OCI-LY7 (cell line): ENCODE results near the gene FNTB.

ENCODE experiments used
- EZH2phosphoT487 ChIP-seq: fragments of 200-600 bp; sonication (generic); IDR thresholded peaks from 2 replicates; pipeline ENCODE4 v1.6.1; 2018; ENCODE audit warnings: low read depth, borderline replicate concordance, mild to moderate bottlenecking, mixed run types, antibody characterized with exemption, low read length, moderate library complexity, mixed read lengths
- TF ChIP-seq, protein P1 (sequence below): fragments of 200-600 bp; sonication (generic); conservative IDR thresholded peaks from 2 replicates; pipeline ENCODE4 v1.5.1; 2014; ENCODE audit warnings: mild to moderate bottlenecking, antibody characterized with exemption, low read length, moderate library complexity, mixed read lengths

DNA sequence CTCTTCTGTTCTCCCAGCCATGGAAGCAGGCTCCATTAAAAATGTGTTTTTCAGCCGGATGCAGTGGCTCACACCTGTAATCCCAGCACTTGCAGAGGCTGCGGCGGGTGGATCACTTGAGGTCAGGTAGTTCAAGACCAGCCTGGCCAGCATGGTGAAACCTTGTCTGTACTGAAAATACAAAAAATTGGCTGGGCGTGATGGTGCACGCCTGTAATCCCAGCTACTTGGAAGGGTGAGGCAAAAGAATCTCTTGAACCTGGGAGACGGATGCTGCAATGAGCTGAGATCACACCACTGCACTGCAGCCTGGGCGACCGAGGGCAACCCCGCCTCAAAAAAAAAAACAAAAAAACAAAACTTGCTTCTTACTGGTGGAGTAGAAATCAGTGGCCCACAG, 39.8 kb downstream of the FNTB start:
- TF ChIP-seq, protein P1, sequence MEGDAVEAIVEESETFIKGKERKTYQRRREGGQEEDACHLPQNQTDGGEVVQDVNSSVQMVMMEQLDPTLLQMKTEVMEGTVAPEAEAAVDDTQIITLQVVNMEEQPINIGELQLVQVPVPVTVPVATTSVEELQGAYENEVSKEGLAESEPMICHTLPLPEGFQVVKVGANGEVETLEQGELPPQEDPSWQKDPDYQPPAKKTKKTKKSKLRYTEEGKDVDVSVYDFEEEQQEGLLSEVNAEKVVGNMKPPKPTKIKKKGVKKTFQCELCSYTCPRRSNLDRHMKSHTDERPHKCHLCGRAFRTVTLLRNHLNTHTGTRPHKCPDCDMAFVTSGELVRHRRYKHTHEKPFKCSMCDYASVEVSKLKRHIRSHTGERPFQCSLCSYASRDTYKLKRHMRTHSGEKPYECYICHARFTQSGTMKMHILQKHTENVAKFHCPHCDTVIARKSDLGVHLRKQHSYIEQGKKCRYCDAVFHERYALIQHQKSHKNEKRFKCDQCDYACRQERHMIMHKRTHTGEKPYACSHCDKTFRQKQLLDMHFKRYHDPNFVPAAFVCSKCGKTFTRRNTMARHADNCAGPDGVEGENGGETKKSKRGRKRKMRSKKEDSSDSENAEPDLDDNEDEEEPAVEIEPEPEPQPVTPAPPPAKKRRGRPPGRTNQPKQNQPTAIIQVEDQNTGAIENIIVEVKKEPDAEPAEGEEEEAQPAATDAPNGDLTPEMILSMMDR, result no peak
- no peak for TF ChIP-seq EZH2phosphoT487
